ENCODE data around the gene TMEM45B.

DNA sequence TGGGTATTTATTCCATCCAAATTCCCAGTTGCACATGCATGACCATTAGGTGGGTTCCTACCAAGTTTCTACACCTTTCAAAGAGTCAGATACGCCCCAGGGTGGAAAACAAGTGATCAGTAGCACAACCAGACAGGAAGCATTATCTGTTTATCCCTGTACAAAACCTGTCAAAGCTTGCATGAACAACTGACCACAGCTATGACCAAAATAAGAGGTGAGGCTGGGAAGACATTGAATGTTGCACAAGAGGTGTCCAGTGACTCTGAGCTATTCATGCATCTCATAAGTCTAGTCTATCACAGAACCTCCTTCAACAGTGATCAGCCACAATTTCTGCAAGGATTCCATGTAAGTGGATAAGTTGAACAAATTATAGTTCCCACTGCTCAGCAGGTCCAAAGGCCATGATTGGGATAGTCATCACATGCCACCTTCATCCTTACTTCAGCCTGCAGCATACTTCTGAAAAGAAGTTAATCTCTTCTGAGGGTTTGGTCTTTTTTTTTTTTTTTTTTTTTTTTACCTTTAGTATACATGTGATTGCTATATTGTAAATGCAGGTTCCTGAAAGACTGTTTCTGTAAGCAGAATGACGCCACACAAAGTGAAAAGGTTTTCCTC lies 28.0 kb upstream of the TMEM45B start:
- TF ChIP-seq JUNB (IDR thresholded peaks at IDR 0.05): no peak
- TF ChIP-seq CEBPB (IDR thresholded peaks at IDR 0.05): no peak
- no peak for TF ChIP-seq CBX2 (IDR thresholded peaks at IDR 0.05; ENCODE audit: borderline replicate concordance, low read depth)
- TF ChIP-seq EP300 (IDR thresholded peaks at IDR 0.05): no peak
- TF ChIP-seq NFE2L2 (conservative IDR thresholded peaks at IDR 0.05; ENCODE audit: low read length): no peak
- TF ChIP-seq, protein P1, sequence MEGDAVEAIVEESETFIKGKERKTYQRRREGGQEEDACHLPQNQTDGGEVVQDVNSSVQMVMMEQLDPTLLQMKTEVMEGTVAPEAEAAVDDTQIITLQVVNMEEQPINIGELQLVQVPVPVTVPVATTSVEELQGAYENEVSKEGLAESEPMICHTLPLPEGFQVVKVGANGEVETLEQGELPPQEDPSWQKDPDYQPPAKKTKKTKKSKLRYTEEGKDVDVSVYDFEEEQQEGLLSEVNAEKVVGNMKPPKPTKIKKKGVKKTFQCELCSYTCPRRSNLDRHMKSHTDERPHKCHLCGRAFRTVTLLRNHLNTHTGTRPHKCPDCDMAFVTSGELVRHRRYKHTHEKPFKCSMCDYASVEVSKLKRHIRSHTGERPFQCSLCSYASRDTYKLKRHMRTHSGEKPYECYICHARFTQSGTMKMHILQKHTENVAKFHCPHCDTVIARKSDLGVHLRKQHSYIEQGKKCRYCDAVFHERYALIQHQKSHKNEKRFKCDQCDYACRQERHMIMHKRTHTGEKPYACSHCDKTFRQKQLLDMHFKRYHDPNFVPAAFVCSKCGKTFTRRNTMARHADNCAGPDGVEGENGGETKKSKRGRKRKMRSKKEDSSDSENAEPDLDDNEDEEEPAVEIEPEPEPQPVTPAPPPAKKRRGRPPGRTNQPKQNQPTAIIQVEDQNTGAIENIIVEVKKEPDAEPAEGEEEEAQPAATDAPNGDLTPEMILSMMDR (IDR thresholded peaks at IDR 0.05): no peak
- no peak for TF ChIP-seq MYC (IDR thresholded peaks at IDR 0.05; ENCODE audit: borderline replicate concordance, low read length)
